HepG2 (cell line): ENCODE measurements around the gene NRSN2. TPM values are rescaled to one million over a fixed set of nuclear protein-coding genes. Genes with fewer than 3 reads are reported as not detected.

Experiments
- ARID5B ChIP-seq: IDR thresholded peaks from 2 replicates; pipeline ENCODE4 v1.4.0; 2020; ENCODE audit warnings: mild to moderate bottlenecking, missing genetic modification reagents
- ATF7-NPFF ChIP-seq: sonication (generic); formaldehyde crosslinking; IDR thresholded peaks from 2 replicates; pipeline ENCODE4 v1.8.1; 2023; ENCODE audit warnings: mild to moderate bottlenecking, low read depth, missing genetic modification reagents, moderate library complexity
- CEBPB ChIP-seq: IDR thresholded peaks from 2 replicates; pipeline ENCODE4 v1.6.1; 2011; ENCODE audit warnings: low read depth, low read length, improper control_type of control experiment, borderline replicate concordance
- HIVEP1 ChIP-seq: sonication (generic); formaldehyde crosslinking; IDR thresholded peaks from 2 replicates; pipeline ENCODE4 v1.4.0; 2020; ENCODE audit warnings: mild to moderate bottlenecking, missing genetic modification reagents
- KAT2B ChIP-seq: fragments of 150-350 bp; IDR thresholded peaks from 2 replicates; pipeline ENCODE4 v1.6.1; 2014; ENCODE audit warnings: low read depth, low read length, borderline replicate concordance
- NCOA1 ChIP-seq: sonication (generic); formaldehyde crosslinking; IDR thresholded peaks from 2 replicates; pipeline ENCODE4 v1.9.0; 2021; ENCODE audit warnings: missing genetic modification reagents
- ZBTB38 ChIP-seq: sonication (generic); formaldehyde crosslinking; IDR thresholded peaks from 2 replicates; pipeline ENCODE4 v1.5.1; 2020; ENCODE audit warnings: mild to moderate bottlenecking, missing genetic modification reagents
- ZNF780A ChIP-seq: sonication (generic); formaldehyde crosslinking; IDR thresholded peaks from 2 replicates; pipeline ENCODE4 v1.8.0; 2022; ENCODE audit warnings: mild to moderate bottlenecking, missing genetic modification reagents, moderate library complexity
- ZNF850 ChIP-seq: sonication (generic); formaldehyde crosslinking; conservative IDR thresholded peaks from 2 replicates; pipeline ENCODE4 v1.9.0; 2021; ENCODE audit warnings: mild to moderate bottlenecking, missing genetic modification reagents
- polyA plus RNA-seq, 8 experiments: library from polyadenylated mRNA; depleted of rRNA in 3 of 8; stranded (reverse) in 7 of 8; unstranded in 1 of 8; fragments of >200 nt; fragmentation: Illumina TruSeq in 4 of 8; extraction: Trizol in 4 of 8; gene quantifications; 2 replicates each; pipeline versions ENCODE4 v1.2.1 to v1.2.3, GENCODE V29; 2011 to 2016; ENCODE audit warnings: low read depth in 4 of 8, missing spikeins in 1 of 8, mixed read lengths in 1 of 8; ENCODE audit not compliant: insufficient read depth in 1 of 8
- total RNA-seq, 5 experiments: library from RNA; depleted of rRNA; stranded (reverse); fragments of >200 nt; fragmentation: Illumina TruSeq; extraction: Trizol; gene quantifications; 2 replicates each; pipeline ENCODE4 v1.2.3, GENCODE V29; 2016; ENCODE audit warnings: low read depth in 1 of 5
- TF ChIP-seq, protein P1 (sequence below): IDR thresholded peaks from 2 replicates; pipeline ENCODE4 v1.6.1; 2016; ENCODE audit warnings: missing compliant biosample characterization, missing genetic modification reagents, borderline replicate concordance
- TF ChIP-seq, protein P2 (sequence below): sonication (generic); formaldehyde crosslinking; conservative IDR thresholded peaks from 2 replicates; pipeline ENCODE4 v1.4.0; 2020; ENCODE audit warnings: mild to moderate bottlenecking, missing genetic modification reagents, moderate library complexity
- TF ChIP-seq, protein P3 (sequence below): sonication (generic); formaldehyde crosslinking; IDR thresholded peaks from 2 replicates; pipeline ENCODE4 v1.4.0; 2020; ENCODE audit warnings: missing genetic modification reagents, borderline replicate concordance

NRSN2 gene
- total and polyA plus RNA-seq, 2 of the 13 experiments (the other 11 are each of a cell fraction or from before 2014, with no cell fraction given), result 32.3 to 49.4 TPM

DNA sequence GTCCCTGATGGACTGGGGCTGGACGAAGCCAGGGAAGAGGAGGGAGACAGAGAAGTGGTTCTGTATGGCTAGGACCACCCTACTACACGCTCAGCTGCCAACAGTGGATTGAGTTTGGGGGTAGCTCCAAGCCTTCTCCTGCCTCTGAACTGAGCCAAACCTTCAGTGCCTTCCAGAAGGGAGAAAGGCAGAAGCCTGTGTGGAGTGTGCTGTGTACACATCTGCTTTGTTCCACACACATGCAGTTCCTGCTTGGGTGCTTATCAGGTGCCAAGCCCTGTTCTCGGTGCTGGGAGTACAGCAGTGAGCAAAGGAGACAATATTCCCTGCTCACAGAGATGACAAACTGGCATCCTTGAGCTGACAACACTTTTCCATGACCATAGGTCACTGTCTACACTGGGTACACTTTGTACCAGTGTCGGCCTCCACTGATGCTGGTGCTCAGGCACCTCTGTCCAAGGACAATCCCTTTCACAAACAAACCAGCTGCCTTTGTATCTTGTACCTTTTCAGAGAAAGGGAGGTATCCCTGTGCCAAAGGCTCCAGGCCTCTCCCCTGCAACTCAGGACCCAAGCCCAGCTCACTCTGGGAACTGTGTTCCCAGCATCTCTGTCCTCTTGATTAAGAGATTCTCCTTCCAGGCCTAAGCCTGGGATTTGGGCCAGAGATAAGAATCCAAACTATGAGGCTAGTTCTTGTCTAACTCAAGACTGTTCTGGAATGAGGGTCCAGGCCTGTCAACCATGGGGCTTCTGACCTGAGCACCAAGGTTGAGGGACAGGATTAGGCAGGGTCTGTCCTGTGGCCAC, 49.9 kb downstream of the NRSN2 start (continued):
- TF ChIP-seq, protein P1, sequence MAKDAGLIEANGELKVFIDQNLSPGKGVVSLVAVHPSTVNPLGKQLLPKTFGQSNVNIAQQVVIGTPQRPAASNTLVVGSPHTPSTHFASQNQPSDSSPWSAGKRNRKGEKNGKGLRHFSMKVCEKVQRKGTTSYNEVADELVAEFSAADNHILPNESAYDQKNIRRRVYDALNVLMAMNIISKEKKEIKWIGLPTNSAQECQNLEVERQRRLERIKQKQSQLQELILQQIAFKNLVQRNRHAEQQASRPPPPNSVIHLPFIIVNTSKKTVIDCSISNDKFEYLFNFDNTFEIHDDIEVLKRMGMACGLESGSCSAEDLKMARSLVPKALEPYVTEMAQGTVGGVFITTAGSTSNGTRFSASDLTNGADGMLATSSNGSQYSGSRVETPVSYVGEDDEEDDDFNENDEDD (CRISPR knock-in tag), result peak; percentile 62
- peak; percentile 35; the same call in 1 of the 2 replicates for TF ChIP-seq CEBPB
- TF ChIP-seq ZNF850, result no peak
- peak; percentile 99 for TF ChIP-seq ARID5B
- TF ChIP-seq, protein P2, sequence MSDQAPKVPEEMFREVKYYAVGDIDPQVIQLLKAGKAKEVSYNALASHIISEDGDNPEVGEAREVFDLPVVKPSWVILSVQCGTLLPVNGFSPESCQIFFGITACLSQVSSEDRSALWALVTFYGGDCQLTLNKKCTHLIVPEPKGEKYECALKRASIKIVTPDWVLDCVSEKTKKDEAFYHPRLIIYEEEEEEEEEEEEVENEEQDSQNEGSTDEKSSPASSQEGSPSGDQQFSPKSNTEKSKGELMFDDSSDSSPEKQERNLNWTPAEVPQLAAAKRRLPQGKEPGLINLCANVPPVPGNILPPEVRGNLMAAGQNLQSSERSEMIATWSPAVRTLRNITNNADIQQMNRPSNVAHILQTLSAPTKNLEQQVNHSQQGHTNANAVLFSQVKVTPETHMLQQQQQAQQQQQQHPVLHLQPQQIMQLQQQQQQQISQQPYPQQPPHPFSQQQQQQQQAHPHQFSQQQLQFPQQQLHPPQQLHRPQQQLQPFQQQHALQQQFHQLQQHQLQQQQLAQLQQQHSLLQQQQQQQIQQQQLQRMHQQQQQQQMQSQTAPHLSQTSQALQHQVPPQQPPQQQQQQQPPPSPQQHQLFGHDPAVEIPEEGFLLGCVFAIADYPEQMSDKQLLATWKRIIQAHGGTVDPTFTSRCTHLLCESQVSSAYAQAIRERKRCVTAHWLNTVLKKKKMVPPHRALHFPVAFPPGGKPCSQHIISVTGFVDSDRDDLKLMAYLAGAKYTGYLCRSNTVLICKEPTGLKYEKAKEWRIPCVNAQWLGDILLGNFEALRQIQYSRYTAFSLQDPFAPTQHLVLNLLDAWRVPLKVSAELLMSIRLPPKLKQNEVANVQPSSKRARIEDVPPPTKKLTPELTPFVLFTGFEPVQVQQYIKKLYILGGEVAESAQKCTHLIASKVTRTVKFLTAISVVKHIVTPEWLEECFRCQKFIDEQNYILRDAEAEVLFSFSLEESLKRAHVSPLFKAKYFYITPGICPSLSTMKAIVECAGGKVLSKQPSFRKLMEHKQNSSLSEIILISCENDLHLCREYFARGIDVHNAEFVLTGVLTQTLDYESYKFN (CRISPR knock-in tag), result peak; percentile 100
- peak; percentile 81; the same call in 1 of the 2 replicates for TF ChIP-seq NCOA1 (CRISPR knock-in tag)
- no peak for TF ChIP-seq KAT2B
- peak; percentile 9; the same call in 1 of the 2 replicates for TF ChIP-seq ZBTB38 (CRISPR knock-in tag)
- TF ChIP-seq, protein P3, sequence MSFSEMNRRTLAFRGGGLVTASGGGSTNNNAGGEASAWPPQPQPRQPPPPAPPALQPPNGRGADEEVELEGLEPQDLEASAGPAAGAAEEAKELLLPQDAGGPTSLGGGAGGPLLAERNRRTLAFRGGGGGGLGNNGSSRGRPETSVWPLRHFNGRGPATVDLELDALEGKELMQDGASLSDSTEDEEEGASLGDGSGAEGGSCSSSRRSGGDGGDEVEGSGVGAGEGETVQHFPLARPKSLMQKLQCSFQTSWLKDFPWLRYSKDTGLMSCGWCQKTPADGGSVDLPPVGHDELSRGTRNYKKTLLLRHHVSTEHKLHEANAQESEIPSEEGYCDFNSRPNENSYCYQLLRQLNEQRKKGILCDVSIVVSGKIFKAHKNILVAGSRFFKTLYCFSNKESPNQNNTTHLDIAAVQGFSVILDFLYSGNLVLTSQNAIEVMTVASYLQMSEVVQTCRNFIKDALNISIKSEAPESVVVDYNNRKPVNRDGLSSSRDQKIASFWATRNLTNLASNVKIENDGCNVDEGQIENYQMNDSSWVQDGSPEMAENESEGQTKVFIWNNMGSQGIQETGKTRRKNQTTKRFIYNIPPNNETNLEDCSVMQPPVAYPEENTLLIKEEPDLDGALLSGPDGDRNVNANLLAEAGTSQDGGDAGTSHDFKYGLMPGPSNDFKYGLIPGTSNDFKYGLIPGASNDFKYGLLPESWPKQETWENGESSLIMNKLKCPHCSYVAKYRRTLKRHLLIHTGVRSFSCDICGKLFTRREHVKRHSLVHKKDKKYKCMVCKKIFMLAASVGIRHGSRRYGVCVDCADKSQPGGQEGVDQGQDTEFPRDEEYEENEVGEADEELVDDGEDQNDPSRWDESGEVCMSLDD (CRISPR knock-in tag), result peak; percentile 68; the same call in 1 of the 2 replicates
- peak; percentile 20; the same call in 1 of the 2 replicates for TF ChIP-seq ATF7-NPFF (CRISPR knock-in tag)
- TF ChIP-seq ZNF780A (CRISPR knock-in tag), result peak; percentile 73; the same call in 1 of the 2 replicates
- peak; percentile 47; the same call in 1 of the 2 replicates for TF ChIP-seq HIVEP1
